ENCODE measurements around the gene USP12.
A peak's percentile ranks its signal among the peaks of the same experiment; 100 is the strongest.

The USP12 gene

GRCh38 chr13:27182844-27183497 is 11.4 kb upstream of the USP12 start:
- DNase-seq = no peak

DNA sequence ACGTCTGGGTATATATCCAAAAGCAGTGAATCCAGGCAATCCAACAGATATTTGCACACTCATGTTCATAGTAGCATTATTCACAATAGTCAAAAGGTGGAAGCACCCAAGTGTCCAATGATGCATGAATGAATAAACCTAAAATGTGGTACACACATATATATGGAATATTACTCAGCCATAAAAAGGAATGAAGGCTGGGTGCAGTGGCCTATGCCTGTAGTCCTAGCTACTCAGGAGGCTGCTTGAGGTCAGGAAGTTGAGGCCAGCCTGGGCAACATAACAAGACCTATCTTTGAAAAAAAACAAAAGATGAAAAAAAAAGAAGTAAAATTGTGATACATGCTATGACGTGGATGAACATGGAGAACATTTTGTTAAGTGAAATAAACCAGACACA is 10.4 kb upstream of the USP12 start:
- no peak for DNase-seq

GRCh38 chr13:27177852-27178251 is 6.2 kb upstream of the USP12 start:
- DNase-seq = no peak

GRCh38 chr13:27176470-27177410 is 5.1 kb upstream of the USP12 start:
- no peak for DNase-seq

DNA sequence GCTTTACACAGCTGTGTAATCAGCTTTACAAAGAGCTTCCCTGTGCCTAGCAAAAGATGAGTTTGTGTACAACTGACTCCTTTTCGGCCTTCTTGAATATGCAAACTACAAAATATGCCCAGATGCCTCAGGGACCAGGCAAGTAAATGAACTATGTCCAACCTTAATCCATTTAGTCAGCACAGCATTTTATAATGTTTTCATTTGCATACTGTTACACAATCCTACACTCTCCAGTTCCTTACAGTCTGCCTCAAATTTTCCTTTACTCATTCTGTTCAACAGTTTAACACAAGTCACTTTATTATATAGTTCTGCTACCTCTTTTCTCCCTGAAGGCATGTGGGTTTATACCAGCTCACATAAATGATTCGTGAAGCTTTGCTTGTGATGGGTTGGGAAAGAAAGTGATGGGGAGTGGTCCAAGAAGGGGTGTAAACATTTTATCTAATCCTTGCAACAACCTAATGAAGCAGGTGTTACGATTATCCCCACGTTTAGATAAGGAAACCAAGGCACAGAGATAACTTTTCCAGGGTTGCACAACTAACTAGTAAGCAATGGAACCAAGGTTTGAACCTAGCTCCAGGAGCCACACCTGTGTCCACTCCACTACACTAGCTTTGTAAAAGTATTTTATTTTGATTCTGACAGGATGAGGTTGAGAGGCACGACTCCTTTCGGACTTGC is 3.3 kb upstream of the USP12 start:
- no peak for DNase-seq

DNA sequence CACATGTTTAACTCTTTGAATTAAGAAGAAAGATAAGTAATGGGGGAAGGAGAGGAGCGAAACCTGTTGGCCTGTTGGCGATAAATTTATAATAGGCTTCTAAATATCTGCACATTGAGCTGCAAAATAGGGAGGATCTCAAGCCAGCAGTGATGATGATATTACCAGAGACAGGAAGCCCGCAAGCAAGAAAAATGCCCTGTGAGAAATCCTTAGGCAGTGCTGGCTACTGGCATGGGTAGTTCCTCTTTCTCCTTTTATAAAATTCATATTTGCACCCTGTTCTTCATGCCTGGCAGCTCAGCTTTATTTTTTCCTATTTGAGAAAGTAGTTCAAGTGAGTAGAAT is 858 bp upstream of the USP12 start:
- no peak for DNase-seq

DNA sequence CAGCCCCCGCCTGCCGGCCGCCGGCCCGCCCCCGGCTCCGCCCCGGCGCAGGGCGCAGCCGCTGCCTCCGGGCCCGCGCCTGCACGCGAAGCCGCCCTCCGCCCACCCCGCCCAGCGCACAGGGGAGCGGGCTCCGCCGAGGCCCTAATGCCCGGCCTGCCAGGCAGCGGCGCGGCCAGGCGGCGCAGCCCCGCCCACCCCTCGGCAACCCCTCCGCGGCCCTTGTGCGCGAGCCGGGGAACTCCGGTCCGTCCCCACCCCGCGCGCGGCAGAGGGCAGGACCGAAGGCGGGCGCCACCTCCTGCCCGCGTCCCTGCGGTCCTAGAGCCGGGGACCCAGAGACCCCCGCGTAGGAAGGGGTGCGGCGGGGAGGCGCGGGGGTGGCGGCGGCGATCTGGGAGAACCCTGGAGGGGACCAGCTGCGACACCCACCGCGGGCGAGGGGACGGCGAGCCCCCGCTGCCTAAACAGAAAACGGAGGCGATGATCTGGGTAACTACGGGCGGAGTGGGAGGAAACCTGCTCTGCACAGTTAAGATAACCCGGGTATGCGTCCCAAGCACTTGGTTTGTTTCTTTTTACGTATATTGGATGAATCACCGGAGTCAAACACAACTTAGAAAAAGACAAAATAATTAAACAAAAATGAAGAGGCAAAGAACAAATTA is 350 bp upstream of the USP12 start:
- DNase-seq = peak; percentile 63

GRCh38 chr13:27170516-27171243 is 931 bp downstream of the USP12 start:
- peak; percentile 43 for DNase-seq

DNA sequence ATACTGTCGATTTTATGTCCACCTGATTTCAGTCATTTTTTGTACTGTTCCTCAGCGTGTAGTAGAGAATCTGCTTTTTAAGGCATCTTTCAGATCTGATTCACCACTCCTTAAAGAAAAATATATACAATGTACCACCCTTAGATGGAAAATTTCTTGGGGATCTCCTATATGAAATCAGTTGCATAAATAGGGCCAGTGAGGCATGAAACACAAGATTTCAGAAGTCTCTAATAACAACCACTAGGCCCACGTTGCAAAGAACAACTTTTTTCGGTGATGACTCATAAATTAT is 1.4 kb downstream of the USP12 start:
- no peak for DNase-seq

GRCh38 chr13:27168906-27169657 is 2.5 kb downstream of the USP12 start:
- DNase-seq = no peak

DNA sequence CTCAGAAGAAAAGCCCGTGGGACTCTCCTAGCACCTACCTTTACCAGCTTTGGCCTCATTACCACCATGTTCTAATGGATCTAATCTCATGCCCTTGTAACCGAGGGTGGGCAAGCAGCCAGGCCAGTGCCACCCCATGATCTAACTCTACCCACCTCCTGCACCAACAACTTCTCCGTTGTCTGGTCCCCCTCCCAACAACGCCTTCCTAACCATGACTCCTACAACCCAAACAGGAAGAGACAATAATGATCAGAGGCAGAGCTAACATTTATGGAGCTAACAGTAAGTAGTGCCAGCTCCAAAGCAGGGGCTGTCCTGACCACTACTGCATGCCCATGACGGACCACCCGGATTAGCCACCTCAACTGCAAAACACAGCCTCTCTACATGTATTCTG is 3.5 kb downstream of the USP12 start:
- no peak for DNase-seq

- no peak for DNase-seq
Observed at GRCh38 chr13:27166313-27166712, 5.3 kb downstream of the USP12 start.

GRCh38 chr13:27161980-27162379 is 9.6 kb downstream of the USP12 start:
- no peak for DNase-seq

DNA sequence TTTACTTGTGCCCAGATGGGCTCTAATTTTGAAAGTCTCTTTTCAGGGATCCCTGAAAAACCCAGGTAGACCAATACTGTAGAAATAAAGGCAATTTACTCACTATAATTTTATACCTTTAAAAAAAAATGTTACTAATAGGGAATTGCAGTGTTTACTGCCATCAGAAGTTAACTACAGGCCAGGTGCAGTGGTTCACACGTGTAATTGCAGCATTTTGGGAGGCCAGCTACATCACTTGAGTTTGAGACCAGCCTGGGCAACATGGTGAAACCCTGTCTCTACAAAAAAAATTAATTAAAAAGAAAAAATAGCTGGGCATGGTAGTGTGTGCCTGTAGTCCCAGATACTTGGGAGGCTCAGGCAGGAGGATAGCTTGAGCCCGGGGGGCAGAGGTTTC is 10.2 kb downstream of the USP12 start:
- no peak for DNase-seq

- no peak for DNase-seq
Observed at GRCh38 chr13:27160657-27161295, 10.8 kb downstream of the USP12 start.

- no peak for DNase-seq
Observed at GRCh38 chr13:27159806-27160563, 11.6 kb downstream of the USP12 start.

DNA sequence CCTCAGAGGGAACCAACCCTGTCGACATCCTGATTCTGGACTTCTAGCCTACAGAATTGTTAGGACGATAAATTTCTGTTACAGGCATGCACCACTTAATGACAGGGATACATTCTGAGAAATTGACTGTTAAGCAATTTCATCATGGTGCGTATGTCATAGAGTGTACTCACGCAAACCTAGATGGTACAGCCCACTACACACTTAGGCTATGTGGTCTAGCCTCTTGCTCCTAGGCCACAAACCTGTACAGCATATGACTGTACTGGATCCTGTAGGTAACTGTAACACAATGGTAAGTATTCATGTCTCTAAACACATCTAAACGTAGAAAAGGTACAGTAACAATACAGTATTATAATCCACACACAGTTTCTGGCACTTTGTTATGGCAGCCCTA is 13.3 kb downstream of the USP12 start:
- no peak for DNase-seq

DNA sequence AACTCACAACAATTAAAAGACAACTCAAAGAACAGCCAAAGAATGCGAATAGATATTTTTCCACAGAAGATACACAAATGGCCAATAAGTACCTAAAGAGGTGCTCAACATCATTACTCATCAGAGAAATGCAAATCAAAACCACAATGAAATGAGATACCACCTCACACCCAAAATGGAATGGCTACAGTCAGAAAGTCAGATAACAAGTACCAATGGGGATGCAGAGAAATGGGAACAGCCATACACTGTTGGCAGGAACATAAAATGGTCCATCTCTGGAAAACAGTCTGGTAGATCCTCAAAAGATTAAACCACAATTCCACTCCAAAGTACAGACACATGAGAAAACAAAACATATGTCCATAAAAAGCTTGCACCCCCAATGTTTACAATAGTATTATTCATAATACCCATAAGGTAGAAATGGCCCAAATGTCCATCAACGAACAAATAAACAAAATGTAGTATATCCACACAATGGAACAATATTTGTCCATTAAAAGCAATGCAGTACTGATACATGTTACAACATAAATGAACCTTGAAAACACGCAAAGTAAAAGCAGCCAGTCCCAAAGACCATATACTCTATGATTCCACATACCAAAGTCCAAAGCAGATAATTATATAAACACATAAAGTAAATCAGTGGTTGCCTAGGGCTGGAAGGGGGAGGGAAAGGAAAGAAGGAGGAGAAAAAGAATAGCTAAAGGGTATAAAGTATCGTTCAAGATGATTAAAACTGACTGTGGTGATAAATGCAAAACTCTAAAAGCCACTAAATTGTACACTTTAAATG is 19.6 kb downstream of the USP12 start:
- DNase-seq = no peak

DNA sequence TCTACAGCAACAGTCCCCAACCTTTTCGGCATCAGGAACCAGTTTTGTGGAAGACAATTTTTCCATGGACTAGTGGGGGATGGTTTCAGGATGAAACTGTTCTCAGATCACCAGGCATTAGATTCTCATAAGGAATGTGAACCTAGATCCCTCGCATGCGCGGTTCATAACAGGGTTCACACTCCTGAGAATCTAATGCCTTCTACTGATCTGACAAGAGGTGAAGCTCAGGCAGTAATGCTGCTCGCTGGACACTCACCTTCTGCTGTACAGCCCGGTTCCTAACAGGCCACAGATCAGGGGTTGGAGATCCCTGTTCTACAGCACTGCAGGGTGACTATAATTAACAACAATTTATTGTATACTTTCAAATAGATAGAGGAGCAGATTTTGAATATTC is 21.9 kb downstream of the USP12 start:
- DNase-seq = no peak

GRCh38 chr13:27148900-27149299 is 22.7 kb downstream of the USP12 start:
- DNase-seq = no peak
